Measurements from ENCODE around the gene IFNA4. TPM values are rescaled to one million over a fixed set of nuclear protein-coding genes. Genes with fewer than 3 reads are reported as not detected.
"Not testable (repeated sequence)": the region's sequence is repeated elsewhere in the genome, so short reads cannot be mapped to it uniquely, and the experiment has no call there.

Gene IFNA4
- total RNA-seq, 1 experiment from 2014 or later, result not detected

GRCh38 chr9:21194867-21195776 lies 7.7 kb upstream of the IFNA4 start:
- H3K27me3 ChIP-seq (replicated peaks; ENCODE audit: insufficient read depth, low read depth, low read length, poor library complexity); H3K36me3 ChIP-seq (ENCODE audit: insufficient read depth, low read length, poor library complexity, severe bottlenecking); H3K4me1 ChIP-seq (ENCODE audit: insufficient read depth, low read length, poor library complexity, severe bottlenecking); CTCF ChIA-PET; BruUV-seq (replicated peaks); H3K27ac ChIP-seq (ENCODE audit: low read depth, low read length, poor library complexity, severe bottlenecking); H3K9me3 ChIP-seq (ENCODE audit: low read depth, low read length, poor library complexity, severe bottlenecking); H3K4me3 ChIP-seq (ENCODE audit: low read depth, low read length, poor library complexity, severe bottlenecking); POLR2A ChIA-PET (ENCODE audit: low non-redundant PET): not testable (repeated sequence)
- intact Hi-C loops (cut with micrococcal nuclease; ENCODE audit: unreplicated experiment), result loop anchor here (1.0 kb wide), 1 partner anchor 18 kb away; no protein-coding TSS in a partner anchor
- TF ChIP-seq CTCF (conservative IDR thresholded peaks at IDR 0.05; ENCODE audit: low read depth, low read length), result peak; percentile 64
- DNase-seq (ENCODE audit: low spot score), result peak; percentile 23

- peak; percentile 47 for TF ChIP-seq CTCF (conservative IDR thresholded peaks at IDR 0.05; ENCODE audit: low read depth, low read length)
- H3K27me3 ChIP-seq (replicated peaks; ENCODE audit: insufficient read depth, low read depth, low read length, poor library complexity); POLR2A ChIA-PET (ENCODE audit: low non-redundant PET); H3K4me3 ChIP-seq (ENCODE audit: low read depth, low read length, poor library complexity, severe bottlenecking); CTCF ChIA-PET; BruUV-seq (replicated peaks); H3K27ac ChIP-seq (ENCODE audit: low read depth, low read length, poor library complexity, severe bottlenecking); H3K9me3 ChIP-seq (ENCODE audit: low read depth, low read length, poor library complexity, severe bottlenecking); intact Hi-C loops (cut with micrococcal nuclease; ENCODE audit: unreplicated experiment); H3K4me1 ChIP-seq (ENCODE audit: insufficient read depth, low read length, poor library complexity, severe bottlenecking); H3K36me3 ChIP-seq (ENCODE audit: insufficient read depth, low read length, poor library complexity, severe bottlenecking): not testable (repeated sequence)
- DNase-seq (ENCODE audit: low spot score), result peak; percentile 14
Observed at GRCh38 chr9:21182810-21183736, 4.3 kb downstream of the IFNA4 start.

GRCh38 chr9:21174671-21175070 lies 12.7 kb downstream of the IFNA4 start:
- BruUV-seq (replicated peaks), result no TSS peak
- no peak for DNase-seq (ENCODE audit: low spot score)
- intact Hi-C loops (cut with micrococcal nuclease; ENCODE audit: unreplicated experiment), result no loop called here
- H3K27ac ChIP-seq (ENCODE audit: low read depth, low read length, poor library complexity, severe bottlenecking), result no peak overlapping the region
- no peak overlapping the region for H3K4me3 ChIP-seq (ENCODE audit: low read depth, low read length, poor library complexity, severe bottlenecking)
- POLR2A ChIA-PET (ENCODE audit: low non-redundant PET), result no interaction called here
- no peaks in the 10 kb centered on the region for H3K36me3 ChIP-seq (ENCODE audit: insufficient read depth, low read length, poor library complexity, severe bottlenecking)
- no peaks in the 10 kb centered on the region for H3K27me3 ChIP-seq (replicated peaks; ENCODE audit: insufficient read depth, low read depth, low read length, poor library complexity)
- CTCF ChIA-PET, result no interaction called here
- H3K4me1 ChIP-seq (ENCODE audit: insufficient read depth, low read length, poor library complexity, severe bottlenecking), result no peaks in the 10 kb centered on the region
- no peaks in the 10 kb centered on the region for H3K9me3 ChIP-seq (ENCODE audit: low read depth, low read length, poor library complexity, severe bottlenecking)
- TF ChIP-seq CTCF (conservative IDR thresholded peaks at IDR 0.05; ENCODE audit: low read depth, low read length) (no peak), EZH2 (IDR thresholded peaks at IDR 0.05; ENCODE audit: borderline replicate concordance, low read depth, low read length, poor library complexity, severe bottlenecking) (no peak)

Measured in A673 (cell line).